ENCODE measurements around the gene SLC4A5. TPM values are rescaled to one million over a fixed set of nuclear protein-coding genes. Genes with fewer than 3 reads are reported as not detected.

Gene SLC4A5
- total RNA-seq, 2 donors from 2014 or later: 0.45 to 2.8 TPM

GRCh38 chr2:74387346-74387745 is 44.1 kb upstream of the SLC4A5 start:
- DNase-seq: no peak
- Histone ChIP-seq H3K36me3 (no peaks in the 10 kb centered on the region), H3K4me1 (peaks cover 16% of the 10 kb centered on the region), H3K27me3 (no peaks in the 10 kb centered on the region), H3K27ac (no peak overlapping the region), H3K9me3 (no peaks in the 10 kb centered on the region), H3K4me3 (no peak overlapping the region), H3K9ac (ENCODE audit: low read depth in 2 of 2, low read length in 2 of 2) (no peak overlapping the region)
- TF ChIP-seq CTCF (IDR thresholded peaks at IDR 0.05): no peak
- intact Hi-C loops (cut with DNase I): no loop called here

DNA sequence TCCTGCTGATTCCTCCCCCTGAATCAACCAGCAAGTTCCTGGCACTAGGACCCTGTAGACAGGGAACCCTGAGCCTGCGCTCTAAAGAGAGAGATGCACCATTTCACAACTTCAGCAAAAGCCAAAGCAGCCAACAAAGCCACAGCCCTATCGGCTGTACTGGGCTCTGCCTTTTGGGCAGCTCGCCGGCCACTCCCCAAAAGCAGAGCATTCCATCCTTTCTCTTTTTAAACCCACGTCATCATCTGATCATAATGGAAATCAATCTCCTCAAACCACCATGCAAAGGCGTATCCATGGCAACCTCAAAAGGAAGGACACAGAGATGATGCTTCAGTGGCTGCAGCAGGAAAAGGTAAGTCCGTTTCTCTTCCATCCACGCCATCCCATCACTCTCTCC is 42.2 kb upstream of the SLC4A5 start:
- H3K9ac ChIP-seq (ENCODE audit: low read depth in 2 of 2, low read length in 2 of 2): no peak overlapping the region
- H3K36me3 ChIP-seq: no peaks in the 10 kb centered on the region
- intact Hi-C loops (cut with DNase I): no loop called here
- no peak for TF ChIP-seq CTCF (IDR thresholded peaks at IDR 0.05)
- no peaks in the 10 kb centered on the region for H3K9me3 ChIP-seq
- no peaks in the 10 kb centered on the region for H3K27me3 ChIP-seq
- no peak for DNase-seq
- peaks cover 10% of the 10 kb centered on the region for H3K4me1 ChIP-seq
- H3K4me3 ChIP-seq: no peak overlapping the region
- no peak overlapping the region for H3K27ac ChIP-seq

GRCh38 chr2:74384051-74384450 is 40.8 kb upstream of the SLC4A5 start:
- no peak for DNase-seq
- H3K27ac ChIP-seq: no peak overlapping the region
- H3K27me3 ChIP-seq: no peaks in the 10 kb centered on the region
- no peak overlapping the region for H3K9ac ChIP-seq (ENCODE audit: low read depth in 2 of 2, low read length in 2 of 2)
- TF ChIP-seq CTCF (IDR thresholded peaks at IDR 0.05): no peak
- no peaks in the 10 kb centered on the region for H3K9me3 ChIP-seq
- intact Hi-C loops (cut with DNase I): no loop called here
- no peak overlapping the region for H3K4me3 ChIP-seq
- peaks cover 3% of the 10 kb centered on the region for H3K4me1 ChIP-seq
- no peaks in the 10 kb centered on the region for H3K36me3 ChIP-seq

GRCh38 chr2:74383254-74383653 is 40.0 kb upstream of the SLC4A5 start:
- H3K9ac ChIP-seq (ENCODE audit: low read depth in 2 of 2, low read length in 2 of 2): no peak overlapping the region
- H3K27me3 ChIP-seq: no peaks in the 10 kb centered on the region
- TF ChIP-seq CTCF (IDR thresholded peaks at IDR 0.05): no peak
- intact Hi-C loops (cut with DNase I): no loop called here
- DNase-seq: no peak
- no peaks in the 10 kb centered on the region for H3K9me3 ChIP-seq
- H3K4me3 ChIP-seq: no peak overlapping the region
- no peaks in the 10 kb centered on the region for H3K4me1 ChIP-seq
- H3K27ac ChIP-seq: no peak overlapping the region
- no peaks in the 10 kb centered on the region for H3K36me3 ChIP-seq

- TF ChIP-seq CTCF (IDR thresholded peaks at IDR 0.05): no peak
- Histone ChIP-seq H3K36me3 (no peaks in the 10 kb centered on the region), H3K27me3 (no peaks in the 10 kb centered on the region), H3K4me3 (no peak overlapping the region), H3K4me1 (no peaks in the 10 kb centered on the region), H3K27ac (no peak overlapping the region), H3K9ac (ENCODE audit: low read depth in 2 of 2, low read length in 2 of 2) (no peak overlapping the region), H3K9me3 (no peaks in the 10 kb centered on the region)
- intact Hi-C loops (cut with DNase I): no loop called here
- DNase-seq: no peak
Measured at GRCh38 chr2:74381751-74382150, 38.5 kb upstream of the SLC4A5 start.

Measured in colonic mucosa (tissue), 4 donors.